Stimulated activated CD8-positive, alpha-beta memory T cell treated with anti-CD3 and anti-CD28 coated beads, Interleukin-12 subunit alpha, Interleukin-12 subunit beta, amount 100 ng/mL, for 24 hours (primary cell): ENCODE data around the gene LBR.

Experiments used
- DNase-seq: peaks from one replicate; pipeline ENCODE4 v3.0.0-alpha.2; 2020; ENCODE audit errors: extremely low read depth

Gene LBR

GRCh38 chr1:225464851-225465792 is 37.3 kb upstream of the LBR start:
- no peak for DNase-seq

- no peak for DNase-seq
Measured at GRCh38 chr1:225462714-225463574, 35.1 kb upstream of the LBR start.

- no peak for DNase-seq
Measured at GRCh38 chr1:225462429-225462713, 34.5 kb upstream of the LBR start.

- DNase-seq = no peak
Measured at GRCh38 chr1:225461533-225462428, 33.9 kb upstream of the LBR start.

GRCh38 chr1:225460737-225461532 is 33.1 kb upstream of the LBR start:
- DNase-seq = no peak

- DNase-seq = no peak
Measured at GRCh38 chr1:225460021-225460736, 32.3 kb upstream of the LBR start.

GRCh38 chr1:225458222-225458631 is 30.4 kb upstream of the LBR start:
- no peak for DNase-seq

GRCh38 chr1:225454733-225455132 is 26.9 kb upstream of the LBR start:
- peak; percentile 70 for DNase-seq

- DNase-seq = no peak
Measured at GRCh38 chr1:225453797-225454648, 26.2 kb upstream of the LBR start.

- DNase-seq = no peak
Measured at GRCh38 chr1:225451840-225452515, 24.1 kb upstream of the LBR start.

GRCh38 chr1:225451340-225451739 is 23.5 kb upstream of the LBR start:
- no peak for DNase-seq

- no peak for DNase-seq
Measured at GRCh38 chr1:225450491-225451191, 22.8 kb upstream of the LBR start.

- no peak for DNase-seq
Measured at GRCh38 chr1:225449774-225450173, 21.9 kb upstream of the LBR start.

GRCh38 chr1:225449261-225449660 is 21.4 kb upstream of the LBR start:
- no peak for DNase-seq

GRCh38 chr1:225448146-225448805 is 20.4 kb upstream of the LBR start:
- DNase-seq = no peak

GRCh38 chr1:225447650-225448089 is 19.8 kb upstream of the LBR start:
- no peak for DNase-seq

GRCh38 chr1:225446981-225447615 is 19.3 kb upstream of the LBR start:
- DNase-seq = no peak
